ENCODE data around the gene GNAI3.

The GNAI3 gene

GRCh38 chr1:109503935-109504334 is 44.5 kb upstream of the GNAI3 start:
- DNase-seq (ENCODE audit: low read depth) = no peak
- TF ChIP-seq CTCF (IDR thresholded peaks at IDR 0.05; ENCODE audit: low read depth, low read length, missing control alignments) = no peak
- H3K4me3 ChIP-seq (ENCODE audit: low read depth, low read length) = no peak overlapping the region

- TF ChIP-seq CTCF (IDR thresholded peaks at IDR 0.05; ENCODE audit: low read depth, low read length, missing control alignments) = no peak
- no peak overlapping the region for H3K4me3 ChIP-seq (ENCODE audit: low read depth, low read length)
- DNase-seq (ENCODE audit: low read depth) = no peak
Observed at GRCh38 chr1:109504974-109505373, 43.4 kb upstream of the GNAI3 start.

GRCh38 chr1:109508001-109508872 is 40.2 kb upstream of the GNAI3 start:
- no peak for DNase-seq (ENCODE audit: low read depth)
- no peak overlapping the region for H3K4me3 ChIP-seq (ENCODE audit: low read depth, low read length)
- no peak for TF ChIP-seq CTCF (IDR thresholded peaks at IDR 0.05; ENCODE audit: low read depth, low read length, missing control alignments)

- DNase-seq (ENCODE audit: low read depth) = no peak
- no peak for TF ChIP-seq CTCF (IDR thresholded peaks at IDR 0.05; ENCODE audit: low read depth, low read length, missing control alignments)
- peak overlapping the region; percentile 48 for H3K4me3 ChIP-seq (ENCODE audit: low read depth, low read length)
Observed at GRCh38 chr1:109508873-109509175, 39.6 kb upstream of the GNAI3 start.

GRCh38 chr1:109509176-109510134 is 39.0 kb upstream of the GNAI3 start, which contains the start of gene AMIGO1:
AMIGO1 (minus strand) TSS chr1:109509727; CDS start chr1:109508912, 815 bp downstream.
- TF ChIP-seq CTCF (IDR thresholded peaks at IDR 0.05; ENCODE audit: low read depth, low read length, missing control alignments) = no peak
- no peak for DNase-seq (ENCODE audit: low read depth)
- H3K4me3 ChIP-seq (ENCODE audit: low read depth, low read length) = peak within 1 kb of the TSS; percentile 48

- DNase-seq (ENCODE audit: low read depth) = no peak
- TF ChIP-seq CTCF (IDR thresholded peaks at IDR 0.05; ENCODE audit: low read depth, low read length, missing control alignments) = no peak
- H3K4me3 ChIP-seq (ENCODE audit: low read depth, low read length) = no peak overlapping the region
Observed at GRCh38 chr1:109513110-109513710, 35.2 kb upstream of the GNAI3 start.

All from GM12864 (cell line).